ENCODE data around the gene MTHFSD. TPM values are rescaled to one million over a fixed set of nuclear protein-coding genes. Genes with fewer than 3 reads are reported as not detected.
A peak's percentile ranks its signal among the peaks of the same experiment; 100 is the strongest.

MTHFSD gene
- total RNA-seq, 1 experiment from 2014 or later: 30.7 TPM

DNA sequence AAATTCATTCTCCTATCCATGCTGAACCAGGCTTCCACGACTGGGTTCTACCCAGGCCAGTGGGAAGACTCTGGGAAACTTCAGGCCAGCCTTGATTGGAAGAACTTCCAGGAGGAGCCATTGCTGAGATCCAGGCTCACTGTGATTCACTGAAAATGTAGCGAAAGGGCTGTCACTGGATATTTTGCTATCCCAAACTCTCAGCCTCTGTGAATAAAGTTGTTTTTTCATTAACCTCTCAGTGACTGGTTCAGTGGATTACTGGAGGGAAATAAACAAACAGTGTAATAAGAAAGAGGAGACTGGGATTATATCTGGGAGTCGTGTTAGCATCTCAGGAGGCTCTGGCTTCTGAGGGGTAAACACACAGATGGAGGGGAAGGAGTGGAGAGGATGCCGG is 26.4 kb upstream of the MTHFSD start:
- Mint-ChIP-seq H3K27ac (ENCODE audit: low read depth, unreplicated experiment) (peak overlapping the region; percentile 35), H3K9me3 (ENCODE audit: unreplicated experiment) (no peaks in the 10 kb centered on the region), H3K27me3 (ENCODE audit: insufficient read depth, unreplicated experiment) (no peaks in the 10 kb centered on the region), H3K36me3 (ENCODE audit: insufficient read depth, unreplicated experiment) (peaks cover 14% of the 10 kb centered on the region), H3K4me3 (ENCODE audit: unreplicated experiment) (no peak overlapping the region), H3K4me1 (ENCODE audit: insufficient read depth, unreplicated experiment) (peaks cover 18% of the 10 kb centered on the region)
- POLR2A ChIA-PET: no interaction called here
- intact Hi-C loops (cut with micrococcal nuclease): no loop called here
- BruUV-seq (replicated peaks): no TSS peak
- no peak for DNase-seq (ENCODE audit: unreplicated experiment)
- TF ChIP-seq, protein P1, sequence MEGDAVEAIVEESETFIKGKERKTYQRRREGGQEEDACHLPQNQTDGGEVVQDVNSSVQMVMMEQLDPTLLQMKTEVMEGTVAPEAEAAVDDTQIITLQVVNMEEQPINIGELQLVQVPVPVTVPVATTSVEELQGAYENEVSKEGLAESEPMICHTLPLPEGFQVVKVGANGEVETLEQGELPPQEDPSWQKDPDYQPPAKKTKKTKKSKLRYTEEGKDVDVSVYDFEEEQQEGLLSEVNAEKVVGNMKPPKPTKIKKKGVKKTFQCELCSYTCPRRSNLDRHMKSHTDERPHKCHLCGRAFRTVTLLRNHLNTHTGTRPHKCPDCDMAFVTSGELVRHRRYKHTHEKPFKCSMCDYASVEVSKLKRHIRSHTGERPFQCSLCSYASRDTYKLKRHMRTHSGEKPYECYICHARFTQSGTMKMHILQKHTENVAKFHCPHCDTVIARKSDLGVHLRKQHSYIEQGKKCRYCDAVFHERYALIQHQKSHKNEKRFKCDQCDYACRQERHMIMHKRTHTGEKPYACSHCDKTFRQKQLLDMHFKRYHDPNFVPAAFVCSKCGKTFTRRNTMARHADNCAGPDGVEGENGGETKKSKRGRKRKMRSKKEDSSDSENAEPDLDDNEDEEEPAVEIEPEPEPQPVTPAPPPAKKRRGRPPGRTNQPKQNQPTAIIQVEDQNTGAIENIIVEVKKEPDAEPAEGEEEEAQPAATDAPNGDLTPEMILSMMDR (IDR thresholded peaks at IDR 0.05; ENCODE audit: unreplicated experiment): no peak
- CTCF ChIA-PET: interaction anchor here (1.1 kb wide), 1 partner anchor 481 kb away, joined by 3 read pairs; no protein-coding TSS in a partner anchor

- ChIA-PET POLR2A (interaction anchor here (1.2 kb wide), 1 partner anchor 83 kb away, joined by 3 read pairs; no protein-coding TSS in a partner anchor), CTCF (interaction anchor here (1.0 kb wide), 1 partner anchor 482 kb away, joined by 4 read pairs; no protein-coding TSS in a partner anchor)
- Mint-ChIP-seq H3K27ac (ENCODE audit: low read depth, unreplicated experiment) (no peak overlapping the region), H3K4me3 (ENCODE audit: unreplicated experiment) (no peak overlapping the region), H3K9me3 (ENCODE audit: unreplicated experiment) (no peaks in the 10 kb centered on the region), H3K27me3 (ENCODE audit: insufficient read depth, unreplicated experiment) (no peaks in the 10 kb centered on the region), H3K4me1 (ENCODE audit: insufficient read depth, unreplicated experiment) (peaks cover 24% of the 10 kb centered on the region), H3K36me3 (ENCODE audit: insufficient read depth, unreplicated experiment) (peaks cover 20% of the 10 kb centered on the region)
- BruUV-seq (replicated peaks): no TSS peak
- DNase-seq (ENCODE audit: unreplicated experiment): no peak
- TF ChIP-seq, protein P1 (IDR thresholded peaks at IDR 0.05; ENCODE audit: unreplicated experiment): no peak
- intact Hi-C loops (cut with micrococcal nuclease): no loop called here
Observed at GRCh38 chr16:86580791-86581170, 25.7 kb upstream of the MTHFSD start.

DNA sequence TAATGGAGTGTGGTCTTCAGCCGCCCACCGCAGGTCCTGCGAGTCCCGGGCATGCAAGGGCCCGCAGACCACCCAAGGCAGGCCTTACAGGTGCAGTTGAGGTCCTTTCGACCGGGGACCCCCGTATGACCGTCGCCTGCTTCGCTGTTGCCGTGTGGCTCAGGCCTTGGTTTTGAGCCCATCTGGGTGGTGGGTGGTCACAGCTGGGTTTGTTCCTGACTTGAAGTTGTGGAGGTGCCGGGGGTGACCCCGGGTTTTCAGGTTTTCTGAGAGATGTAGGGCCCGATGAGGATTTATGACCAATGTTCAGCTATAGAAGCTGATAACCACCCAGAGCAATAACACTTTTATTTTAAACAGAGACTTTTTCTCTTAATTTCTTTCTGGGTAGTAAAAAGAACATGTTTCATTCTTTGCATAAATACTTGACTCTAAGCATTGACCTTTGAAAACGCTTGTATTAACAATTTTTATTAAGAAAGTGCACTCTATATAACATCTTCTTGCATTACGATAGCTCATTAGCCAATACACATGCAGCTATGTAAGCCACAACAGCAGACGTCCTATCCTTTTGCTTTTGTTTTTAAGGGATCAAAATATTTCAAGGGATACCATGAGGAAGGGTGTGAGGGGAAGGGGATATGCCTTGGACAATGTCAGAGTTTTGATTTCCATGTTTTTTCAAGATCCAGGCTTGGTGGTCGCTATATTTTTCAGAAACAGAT is 25.2 kb upstream of the MTHFSD start:
- H3K36me3 Mint-ChIP-seq (ENCODE audit: insufficient read depth, unreplicated experiment): peaks cover 22% of the 10 kb centered on the region
- no peaks in the 10 kb centered on the region for H3K9me3 Mint-ChIP-seq (ENCODE audit: unreplicated experiment)
- DNase-seq (ENCODE audit: unreplicated experiment): no peak
- peaks cover 18% of the 10 kb centered on the region for H3K4me1 Mint-ChIP-seq (ENCODE audit: insufficient read depth, unreplicated experiment)
- no TSS peak for BruUV-seq (replicated peaks)
- intact Hi-C loops (cut with micrococcal nuclease): no loop called here
- ChIA-PET POLR2A (interaction anchor here (1.2 kb wide), 1 partner anchor 84 kb away, joined by 3 read pairs; no protein-coding TSS in a partner anchor), CTCF (interaction anchor here (0.6 to 1.0 kb wide), 3 partner anchors 85 to 482 kb away, joined by 3 to 4 read pairs (median 4); no protein-coding TSS in a partner anchor)
- no peaks in the 10 kb centered on the region for H3K27me3 Mint-ChIP-seq (ENCODE audit: insufficient read depth, unreplicated experiment)
- no peak overlapping the region for H3K4me3 Mint-ChIP-seq (ENCODE audit: unreplicated experiment)
- TF ChIP-seq, protein P1 (IDR thresholded peaks at IDR 0.05; ENCODE audit: unreplicated experiment): no peak
- no peak overlapping the region for H3K27ac Mint-ChIP-seq (ENCODE audit: low read depth, unreplicated experiment)

- no peak for DNase-seq (ENCODE audit: unreplicated experiment)
- ChIA-PET POLR2A (interaction anchor here (1.2 kb wide), 1 partner anchor 85 kb away, joined by 3 read pairs; no protein-coding TSS in a partner anchor), CTCF (interaction anchor here (0.6 kb wide), 1 partner anchor 114 kb away, joined by 4 read pairs; no protein-coding TSS in a partner anchor)
- H3K36me3 Mint-ChIP-seq (ENCODE audit: insufficient read depth, unreplicated experiment): peaks cover 30% of the 10 kb centered on the region
- no peaks in the 10 kb centered on the region for H3K27me3 Mint-ChIP-seq (ENCODE audit: insufficient read depth, unreplicated experiment)
- no TSS peak for BruUV-seq (replicated peaks)
- peaks cover 16% of the 10 kb centered on the region for H3K4me1 Mint-ChIP-seq (ENCODE audit: insufficient read depth, unreplicated experiment)
- TF ChIP-seq, protein P1 (IDR thresholded peaks at IDR 0.05; ENCODE audit: unreplicated experiment): no peak
- no peak overlapping the region for H3K4me3 Mint-ChIP-seq (ENCODE audit: unreplicated experiment)
- no peaks in the 10 kb centered on the region for H3K9me3 Mint-ChIP-seq (ENCODE audit: unreplicated experiment)
- H3K27ac Mint-ChIP-seq (ENCODE audit: low read depth, unreplicated experiment): no peak overlapping the region
- intact Hi-C loops (cut with micrococcal nuclease): no loop called here
Observed at GRCh38 chr16:86579268-86580062, 24.4 kb upstream of the MTHFSD start.
